ENCODE data around the gene DGKI. TPM values are rescaled to one million over a fixed set of nuclear protein-coding genes. Genes with fewer than 3 reads are reported as not detected.

DGKI gene
- total RNA-seq, 4 donors from 2014 or later, result 0.02 to 1.8 (median 0.07) TPM; not detected in 1

DNA sequence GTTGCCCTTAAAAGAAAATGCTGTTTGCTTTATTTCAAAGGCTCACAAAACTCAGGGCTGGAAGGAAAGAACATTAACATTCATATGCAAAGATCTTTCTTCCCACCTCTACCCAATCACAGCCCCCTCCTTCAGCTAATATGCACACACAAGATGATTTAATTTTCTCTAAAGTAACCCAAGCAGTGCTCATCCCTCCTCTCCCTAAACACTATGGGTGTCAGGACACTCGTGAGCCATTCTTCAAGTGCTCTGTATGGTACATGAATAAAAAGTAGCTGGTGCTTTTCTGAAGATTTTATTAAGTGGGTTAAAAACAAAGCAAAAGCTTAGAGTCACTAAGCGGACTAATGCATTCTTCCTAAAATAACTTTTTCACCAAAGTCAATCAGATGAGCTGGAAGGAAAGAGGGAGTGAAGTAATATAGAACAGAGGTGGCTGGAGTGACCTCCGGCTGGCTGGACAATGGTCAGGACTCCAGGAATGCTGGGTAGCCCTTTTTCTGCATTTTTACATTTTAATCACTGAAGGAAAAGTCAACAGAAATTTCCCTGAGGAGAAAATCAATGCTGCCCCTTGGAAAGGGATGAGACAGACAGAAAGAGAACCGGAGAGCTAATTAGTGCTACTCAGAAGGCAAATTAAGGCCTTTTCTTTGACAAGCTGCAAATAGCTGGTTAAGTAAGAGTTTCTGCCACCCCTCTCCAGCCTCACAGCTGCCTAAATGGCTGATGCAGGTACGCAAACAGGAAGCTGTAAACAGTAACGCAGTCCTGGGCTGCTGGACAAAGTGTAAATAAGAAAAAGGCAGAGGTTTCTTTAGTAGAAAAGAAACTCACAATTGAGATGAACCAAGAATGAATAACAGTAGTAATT, 6.6 kb downstream of the DGKI start:
- in situ Hi-C loops (cut with MboI; ENCODE audit: low sequenced_read_pairs in 4 of 4) (no loop called here), intact Hi-C loops (cut with DNase I; ENCODE audit: low total_unique reads) (no loop called here)
- Histone ChIP-seq H3K4me3 (no peak overlapping the region), H3K36me3 (no peaks in the 10 kb centered on the region), H3K4me1 (no peaks in the 10 kb centered on the region), H3K27me3 (peaks cover 4 to 10% (median 6%) of the 10 kb centered on the region in 3 donors), H3K27ac (no peak overlapping the region), H3K9me3 (no peaks in the 10 kb centered on the region)
- no peak for TF ChIP-seq POLR2A (IDR thresholded peaks at IDR 0.05)
- TF ChIP-seq, protein P1, sequence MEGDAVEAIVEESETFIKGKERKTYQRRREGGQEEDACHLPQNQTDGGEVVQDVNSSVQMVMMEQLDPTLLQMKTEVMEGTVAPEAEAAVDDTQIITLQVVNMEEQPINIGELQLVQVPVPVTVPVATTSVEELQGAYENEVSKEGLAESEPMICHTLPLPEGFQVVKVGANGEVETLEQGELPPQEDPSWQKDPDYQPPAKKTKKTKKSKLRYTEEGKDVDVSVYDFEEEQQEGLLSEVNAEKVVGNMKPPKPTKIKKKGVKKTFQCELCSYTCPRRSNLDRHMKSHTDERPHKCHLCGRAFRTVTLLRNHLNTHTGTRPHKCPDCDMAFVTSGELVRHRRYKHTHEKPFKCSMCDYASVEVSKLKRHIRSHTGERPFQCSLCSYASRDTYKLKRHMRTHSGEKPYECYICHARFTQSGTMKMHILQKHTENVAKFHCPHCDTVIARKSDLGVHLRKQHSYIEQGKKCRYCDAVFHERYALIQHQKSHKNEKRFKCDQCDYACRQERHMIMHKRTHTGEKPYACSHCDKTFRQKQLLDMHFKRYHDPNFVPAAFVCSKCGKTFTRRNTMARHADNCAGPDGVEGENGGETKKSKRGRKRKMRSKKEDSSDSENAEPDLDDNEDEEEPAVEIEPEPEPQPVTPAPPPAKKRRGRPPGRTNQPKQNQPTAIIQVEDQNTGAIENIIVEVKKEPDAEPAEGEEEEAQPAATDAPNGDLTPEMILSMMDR (IDR thresholded peaks at IDR 0.05 in 4 of 5, conservative IDR thresholded peaks at IDR 0.05 in 1 of 5), result no peak
- no peak for ATAC-seq
- DNase-seq, result no peak

DNA sequence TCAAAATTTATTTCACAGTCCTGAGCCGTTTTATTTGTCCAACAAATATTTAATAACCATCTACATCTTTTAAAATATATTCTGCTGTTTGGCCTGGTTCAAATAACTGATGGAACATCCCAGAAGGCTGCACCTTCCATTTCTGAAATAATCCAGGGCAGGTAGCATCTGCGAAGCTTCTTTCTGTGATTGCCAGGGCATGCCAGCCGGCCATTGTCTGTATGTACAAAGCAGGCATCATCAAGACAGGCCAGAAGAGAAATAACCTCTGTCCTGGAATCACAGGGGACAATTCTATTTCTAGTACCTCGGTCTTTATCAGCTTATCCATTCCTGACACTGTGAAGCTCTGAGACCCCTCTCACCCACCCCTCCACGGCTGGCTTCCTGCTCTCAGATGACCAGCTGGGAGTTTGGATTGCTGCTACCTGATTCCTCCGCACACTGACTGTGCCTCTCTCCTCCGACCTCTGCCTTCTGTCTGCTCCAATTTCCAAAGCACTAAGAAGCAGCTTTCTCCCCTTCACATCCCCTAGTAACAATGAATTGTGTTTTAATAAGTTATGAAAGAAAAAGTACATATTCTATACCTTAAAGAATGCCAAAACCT, 8.0 kb downstream of the DGKI start:
- ATAC-seq, result no peak
- no peaks in the 10 kb centered on the region for H3K4me1 ChIP-seq
- H3K9me3 ChIP-seq, result no peaks in the 10 kb centered on the region
- TF ChIP-seq, protein P1 (IDR thresholded peaks at IDR 0.05 in 4 of 5, conservative IDR thresholded peaks at IDR 0.05 in 1 of 5), result no peak
- TF ChIP-seq POLR2A (IDR thresholded peaks at IDR 0.05), result no peak
- intact Hi-C loops (cut with DNase I; ENCODE audit: low total_unique reads) (no loop called here), in situ Hi-C loops (cut with MboI; ENCODE audit: low sequenced_read_pairs in 4 of 4) (no loop called here)
- no peaks in the 10 kb centered on the region for H3K27me3 ChIP-seq
- H3K4me3 ChIP-seq, result no peak overlapping the region
- H3K36me3 ChIP-seq, result no peaks in the 10 kb centered on the region
- no peak for DNase-seq
- no peak overlapping the region for H3K27ac ChIP-seq

DNA sequence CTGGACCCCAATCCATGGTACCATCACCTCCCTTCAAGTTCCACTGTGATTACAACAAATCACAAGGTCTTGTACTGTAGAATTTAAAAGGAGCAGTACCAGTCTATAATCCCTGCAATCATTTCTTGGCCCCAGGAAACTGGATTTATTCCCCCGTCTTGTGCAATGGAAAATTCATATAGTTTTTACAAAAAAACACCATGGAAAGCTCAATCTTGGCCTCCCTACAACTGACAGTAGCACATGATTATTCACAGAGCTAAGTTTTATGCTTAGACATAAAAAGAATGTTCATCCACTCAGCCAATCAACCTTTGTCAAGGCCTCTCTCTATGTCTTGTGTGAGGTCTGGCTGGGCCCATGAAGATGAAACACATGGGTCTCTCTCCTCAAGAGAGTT, 10.2 kb downstream of the DGKI start:
- no peak overlapping the region for H3K27ac ChIP-seq
- in situ Hi-C loops (cut with MboI; ENCODE audit: low sequenced_read_pairs in 4 of 4), result no loop called here

DNA sequence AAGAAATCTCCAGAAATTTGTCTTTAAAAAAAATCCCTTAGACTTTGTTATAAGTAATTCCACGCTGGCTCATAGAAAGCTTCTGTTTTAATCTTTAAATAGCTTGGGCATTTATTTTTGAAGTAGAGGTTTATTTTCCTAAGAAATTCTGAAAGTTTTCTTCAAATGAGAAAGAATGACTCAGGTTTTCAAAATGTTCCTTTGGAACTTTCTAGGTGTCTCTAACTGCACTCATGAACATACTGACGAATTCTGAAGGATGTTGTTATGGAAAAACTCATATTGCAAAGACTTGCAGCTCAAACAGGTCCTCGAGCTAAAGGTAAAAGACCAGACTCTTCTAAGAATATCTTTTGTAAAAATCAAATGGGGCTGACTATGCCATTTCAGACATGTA, 10.7 kb downstream of the DGKI start:
- no peaks in the 10 kb centered on the region for H3K27me3 ChIP-seq
- H3K36me3 ChIP-seq, result no peaks in the 10 kb centered on the region
- no peak overlapping the region for H3K27ac ChIP-seq
- H3K4me3 ChIP-seq, result no peak overlapping the region
- H3K9me3 ChIP-seq, result peaks cover 0 to 11% (median 0%) of the 10 kb centered on the region in 3 donors
- intact Hi-C loops (cut with DNase I; ENCODE audit: low total_unique reads) (no loop called here), in situ Hi-C loops (cut with MboI; ENCODE audit: low sequenced_read_pairs in 4 of 4) (no loop called here)
- TF ChIP-seq, protein P1 (IDR thresholded peaks at IDR 0.05 in 4 of 5, conservative IDR thresholded peaks at IDR 0.05 in 1 of 5), result no peak
- TF ChIP-seq POLR2A (IDR thresholded peaks at IDR 0.05), result no peak
- DNase-seq (no peak), ATAC-seq (no peak)
- no peaks in the 10 kb centered on the region for H3K4me1 ChIP-seq

More for the DNA sequence above, 10.2 kb downstream of the DGKI start:
- ATAC-seq, result no peak
- peaks cover 0 to 11% (median 0%) of the 10 kb centered on the region in 3 donors for H3K9me3 ChIP-seq
- intact Hi-C loops (cut with DNase I; ENCODE audit: low total_unique reads), result no loop called here
- H3K4me3 ChIP-seq, result no peak overlapping the region
- H3K27me3 ChIP-seq, result no peaks in the 10 kb centered on the region
- TF ChIP-seq, protein P1 (IDR thresholded peaks at IDR 0.05 in 4 of 5, conservative IDR thresholded peaks at IDR 0.05 in 1 of 5), result no peak
- no peak for TF ChIP-seq POLR2A (IDR thresholded peaks at IDR 0.05)
- H3K4me1 ChIP-seq, result no peaks in the 10 kb centered on the region
- no peaks in the 10 kb centered on the region for H3K36me3 ChIP-seq
- DNase-seq, result no peak
